Measurements from ENCODE around the gene RAB44.

The RAB44 gene

GRCh38 chr6:36674942-36675341 is 22.7 kb upstream of the RAB44 start:
- H3K9me3 ChIP-seq = no peaks in the 10 kb centered on the region
- peaks cover 15% of the 10 kb centered on the region for H3K4me1 ChIP-seq
- H3K4me3 ChIP-seq (ENCODE audit: low read depth, low read length) = no peak overlapping the region
- no peaks in the 10 kb centered on the region for H3K36me3 ChIP-seq
- DNase-seq = no peak
- peaks cover 10% of the 10 kb centered on the region for H3K27me3 ChIP-seq
- TF ChIP-seq CTCF (IDR thresholded peaks at IDR 0.05; ENCODE audit: low read depth, low read length) = no peak

GRCh38 chr6:36676141-36677058 is 21.2 kb upstream of the RAB44 start:
- Histone ChIP-seq H3K27me3 (peaks cover 10% of the 10 kb centered on the region), H3K4me1 (peaks cover 15% of the 10 kb centered on the region), H3K36me3 (no peaks in the 10 kb centered on the region), H3K9me3 (no peaks in the 10 kb centered on the region), H3K4me3 (ENCODE audit: low read depth, low read length) (no peak overlapping the region)
- no peak for TF ChIP-seq CTCF (IDR thresholded peaks at IDR 0.05; ENCODE audit: low read depth, low read length)
- no peak for DNase-seq

- Histone ChIP-seq H3K27me3 (peaks cover 10% of the 10 kb centered on the region), H3K4me3 (ENCODE audit: low read depth, low read length) (no peak overlapping the region), H3K9me3 (no peaks in the 10 kb centered on the region), H3K4me1 (peaks cover 15% of the 10 kb centered on the region), H3K36me3 (no peaks in the 10 kb centered on the region)
- TF ChIP-seq CTCF (IDR thresholded peaks at IDR 0.05; ENCODE audit: low read depth, low read length) = no peak
- DNase-seq = no peak
Measured at GRCh38 chr6:36677059-36677749, 20.4 kb upstream of the RAB44 start.

- Histone ChIP-seq H3K4me1 (peaks cover 15% of the 10 kb centered on the region), H3K27me3 (peaks cover 10% of the 10 kb centered on the region), H3K36me3 (no peaks in the 10 kb centered on the region), H3K9me3 (no peaks in the 10 kb centered on the region), H3K4me3 (ENCODE audit: low read depth, low read length) (peak overlapping the region; percentile 24; the same call in 1 of the 2 replicates)
- no peak for DNase-seq
- TF ChIP-seq CTCF (IDR thresholded peaks at IDR 0.05; ENCODE audit: low read depth, low read length) = no peak
Measured at GRCh38 chr6:36677753-36678487, 19.7 kb upstream of the RAB44 start.

GRCh38 chr6:36678488-36679042 is 19.1 kb upstream of the RAB44 start, which contains the start of gene CDKN1A:
Gene CDKN1A, plus strand, starts transcription at chr6:36678714. Its CDS starts 5,388 bp downstream, at chr6:36684102.
- H3K4me1 ChIP-seq = peaks cover 15% of the 10 kb centered on the region
- peaks cover 10% of the 10 kb centered on the region for H3K27me3 ChIP-seq
- H3K9me3 ChIP-seq = no peaks in the 10 kb centered on the region
- DNase-seq = peak; percentile 90
- peak within 1 kb of the TSS; percentile 77 for H3K4me3 ChIP-seq (ENCODE audit: low read depth, low read length)
- no peaks in the 10 kb centered on the region for H3K36me3 ChIP-seq
- TF ChIP-seq CTCF (IDR thresholded peaks at IDR 0.05; ENCODE audit: low read depth, low read length) = no peak
